NCI-H2107 (cell line): ENCODE data around the gene SFTPA1.
"Not testable (repeated sequence)": the region's sequence is repeated elsewhere in the genome, so short reads cannot be mapped to it uniquely, and the experiment has no call there.

Source experiments
- DNase-seq: peaks from one replicate; lab custom pipeline; 2025; lab: John Stamatoyannopoulos, UW

The SFTPA1 gene

GRCh38 chr10:79611193-79611976 lies 646 bp downstream of the SFTPA1 start:
- not testable (repeated sequence) for DNase-seq

GRCh38 chr10:79615577-79615976 lies 4.8 kb downstream of the SFTPA1 start:
- DNase-seq, result no peak

- no peak for DNase-seq
These were observed 5.4 kb downstream of the SFTPA1 start for GRCh38 chr10:79616164-79616563.

- not testable (repeated sequence) for DNase-seq
These were observed 12.9 kb downstream of the SFTPA1 start for GRCh38 chr10:79623663-79624062.

- DNase-seq, result no peak
These were observed 16.3 kb downstream of the SFTPA1 start for GRCh38 chr10:79627075-79627474.

GRCh38 chr10:79628083-79628482 lies 17.3 kb downstream of the SFTPA1 start:
- DNase-seq, result no peak

- DNase-seq, result no peak
These were observed 18.5 kb downstream of the SFTPA1 start for GRCh38 chr10:79628988-79629954.

GRCh38 chr10:79629955-79630327 lies 19.2 kb downstream of the SFTPA1 start:
- DNase-seq, result no peak

- DNase-seq, result not testable (repeated sequence)
These were observed 26.0 kb downstream of the SFTPA1 start for GRCh38 chr10:79636654-79637199.

- DNase-seq, result no peak
These were observed 27.6 kb downstream of the SFTPA1 start for GRCh38 chr10:79638318-79638717.

- DNase-seq, result not testable (repeated sequence)
These were observed 42.0 kb downstream of the SFTPA1 start for GRCh38 chr10:79652695-79653094.

- not testable (repeated sequence) for DNase-seq
These were observed 52.5 kb downstream of the SFTPA1 start for GRCh38 chr10:79663287-79663686.

- not testable (repeated sequence) for DNase-seq
These were observed 53.9 kb downstream of the SFTPA1 start for GRCh38 chr10:79664686-79665085.
